ENCODE results near the gene PACSIN2.

PACSIN2 gene

DNA sequence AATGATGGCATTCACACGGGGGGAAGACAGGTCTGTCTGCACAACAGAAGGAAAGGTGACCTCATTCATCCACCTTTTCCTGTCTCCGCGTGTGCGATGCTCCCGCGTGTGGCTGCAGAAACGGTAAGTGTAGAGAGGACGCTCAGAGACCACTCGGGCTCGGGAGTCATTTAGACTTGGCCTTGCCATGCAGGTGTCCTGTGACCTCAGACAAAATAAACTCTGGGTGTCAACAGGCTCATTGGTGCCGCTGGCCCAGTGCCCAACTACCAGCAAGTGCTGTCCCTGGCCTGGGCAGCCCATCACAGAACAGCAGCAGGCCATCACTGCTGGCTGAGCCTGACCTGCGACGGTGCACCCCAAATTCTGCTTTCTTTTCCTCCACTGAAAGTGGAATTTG, 109.7 kb downstream of the PACSIN2 start:
- no peak overlapping the region for H3K4me3 ChIP-seq (ENCODE audit: low read depth, low read length)
- peaks cover 17% of the 10 kb centered on the region for H3K36me3 ChIP-seq
- no peak for DNase-seq
- TF ChIP-seq CTCF (IDR thresholded peaks at IDR 0.05; ENCODE audit: low read depth, low read length), result no peak
- H3K9me3 ChIP-seq (ENCODE audit: severe bottlenecking), result no peaks in the 10 kb centered on the region
- no peak overlapping the region for H3K27ac ChIP-seq
- no peaks in the 10 kb centered on the region for H3K27me3 ChIP-seq (ENCODE audit: insufficient read depth, low read depth, severe bottlenecking)

- TF ChIP-seq CTCF (IDR thresholded peaks at IDR 0.05; ENCODE audit: low read depth, low read length), result no peak
- H3K4me3 ChIP-seq (ENCODE audit: low read depth, low read length), result no peak overlapping the region
- H3K9me3 ChIP-seq (ENCODE audit: severe bottlenecking), result no peaks in the 10 kb centered on the region
- H3K27ac ChIP-seq, result no peak overlapping the region
- no peak for DNase-seq
- H3K27me3 ChIP-seq (ENCODE audit: insufficient read depth, low read depth, severe bottlenecking), result no peaks in the 10 kb centered on the region
- peaks cover 10% of the 10 kb centered on the region for H3K36me3 ChIP-seq
These were observed 110.9 kb downstream of the PACSIN2 start for GRCh38 chr22:42904050-42904449.

GRCh38 chr22:42902875-42903510, 112.0 kb downstream of the PACSIN2 start:
- Histone ChIP-seq H3K27me3 (ENCODE audit: insufficient read depth, low read depth, severe bottlenecking) (no peaks in the 10 kb centered on the region), H3K9me3 (ENCODE audit: severe bottlenecking) (no peaks in the 10 kb centered on the region), H3K4me3 (ENCODE audit: low read depth, low read length) (no peak overlapping the region), H3K36me3 (peaks cover 8% of the 10 kb centered on the region; the same call in 1 of the 2 replicates), H3K27ac (no peak overlapping the region)
- DNase-seq, result peak; percentile 19
- TF ChIP-seq CTCF (IDR thresholded peaks at IDR 0.05; ENCODE audit: low read depth, low read length), result peak; percentile 50

- peaks cover 3% of the 10 kb centered on the region; the same call in 1 of the 2 replicates for H3K36me3 ChIP-seq
- H3K27me3 ChIP-seq (ENCODE audit: insufficient read depth, low read depth, severe bottlenecking), result no peaks in the 10 kb centered on the region
- peak; percentile 49; the same call in 1 of the 2 replicates for TF ChIP-seq CTCF (IDR thresholded peaks at IDR 0.05; ENCODE audit: low read depth, low read length)
- no peak overlapping the region for H3K27ac ChIP-seq
- no peak for DNase-seq
- H3K4me3 ChIP-seq (ENCODE audit: low read depth, low read length), result no peak overlapping the region
- no peaks in the 10 kb centered on the region for H3K9me3 ChIP-seq (ENCODE audit: severe bottlenecking)
These were observed 113.0 kb downstream of the PACSIN2 start for GRCh38 chr22:42901790-42902508.

- no peak for DNase-seq
- Histone ChIP-seq H3K4me3 (ENCODE audit: low read depth, low read length) (no peak overlapping the region), H3K36me3 (peaks cover 3% of the 10 kb centered on the region; the same call in 1 of the 2 replicates), H3K27ac (no peak overlapping the region), H3K27me3 (ENCODE audit: insufficient read depth, low read depth, severe bottlenecking) (no peaks in the 10 kb centered on the region), H3K9me3 (ENCODE audit: severe bottlenecking) (no peaks in the 10 kb centered on the region)
- no peak for TF ChIP-seq CTCF (IDR thresholded peaks at IDR 0.05; ENCODE audit: low read depth, low read length)
These were observed 117.0 kb downstream of the PACSIN2 start for GRCh38 chr22:42897960-42898359.
